SHP77 treated with DMSO at 0.1 percent for 48 hours (cell line): ENCODE data around the gene TET3.

ENCODE experiments used
- DNase-seq: peaks from one replicate; lab custom pipeline; 2025; lab: John Stamatoyannopoulos, UW

TET3 gene

GRCh38 chr2:73987109-73987947 is 2.6 kb downstream of the TET3 start:
- DNase-seq, result no peak

- no peak for DNase-seq
Observed at GRCh38 chr2:73987948-73988700, 3.4 kb downstream of the TET3 start.

- no peak for DNase-seq
Observed at GRCh38 chr2:73989972-73990371, 5.3 kb downstream of the TET3 start.

GRCh38 chr2:73990531-73990930 is 5.8 kb downstream of the TET3 start:
- no peak for DNase-seq

- no peak for DNase-seq
Observed at GRCh38 chr2:73992036-73992435, 7.3 kb downstream of the TET3 start.

GRCh38 chr2:73993376-73993775 is 8.7 kb downstream of the TET3 start:
- DNase-seq, result no peak

- DNase-seq, result no peak
Observed at GRCh38 chr2:73993778-73994177, 9.1 kb downstream of the TET3 start.

- no peak for DNase-seq
Observed at GRCh38 chr2:73994178-73994831, 9.6 kb downstream of the TET3 start.

GRCh38 chr2:73995810-73996209 is 11.1 kb downstream of the TET3 start:
- DNase-seq, result no peak

- DNase-seq, result no peak
Observed at GRCh38 chr2:73997813-73998212, 13.1 kb downstream of the TET3 start.

- no peak for DNase-seq
Observed at GRCh38 chr2:73998451-73998850, 13.7 kb downstream of the TET3 start.

GRCh38 chr2:73998933-73999332 is 14.2 kb downstream of the TET3 start:
- no peak for DNase-seq

GRCh38 chr2:73999881-74000597 is 15.3 kb downstream of the TET3 start:
- DNase-seq, result no peak

- no peak for DNase-seq
Observed at GRCh38 chr2:74000666-74001065, 16.0 kb downstream of the TET3 start.

- DNase-seq, result no peak
Observed at GRCh38 chr2:74001121-74001520, 16.4 kb downstream of the TET3 start.

GRCh38 chr2:74001781-74002504 is 17.2 kb downstream of the TET3 start:
- DNase-seq, result no peak

GRCh38 chr2:74002505-74003421 is 18.1 kb downstream of the TET3 start:
- peak; percentile 38 for DNase-seq

- no peak for DNase-seq
Observed at GRCh38 chr2:74003494-74004211, 18.9 kb downstream of the TET3 start.
